Measurements from ENCODE around the gene ACSBG1.

ACSBG1 gene

GRCh38 chr15:78130466-78131294 is 103.7 kb downstream of the ACSBG1 start:
- no peaks in the 10 kb centered on the region for H3K27me3 ChIP-seq (ENCODE audit: control insufficient read depth, insufficient read depth, low read length)
- H3K9me3 ChIP-seq (ENCODE audit: control insufficient read depth, low read depth, low read length): no peaks in the 10 kb centered on the region
- no peaks in the 10 kb centered on the region for H3K4me1 ChIP-seq (ENCODE audit: control insufficient read depth, low read depth, low read length)
- H3K27ac ChIP-seq (ENCODE audit: low read length): no peak overlapping the region
- no peaks in the 10 kb centered on the region for H3K36me3 ChIP-seq (ENCODE audit: control insufficient read depth, low read depth, low read length)
- peak overlapping the region; percentile 48 for H3K4me3 ChIP-seq (ENCODE audit: low read length)
- H3K9ac ChIP-seq (ENCODE audit: low read length): no peak overlapping the region

- Histone ChIP-seq H3K4me1 (ENCODE audit: control insufficient read depth, low read depth, low read length) (no peaks in the 10 kb centered on the region), H3K9ac (ENCODE audit: low read length) (no peak overlapping the region), H3K27ac (ENCODE audit: low read length) (no peak overlapping the region), H3K36me3 (ENCODE audit: control insufficient read depth, low read depth, low read length) (no peaks in the 10 kb centered on the region), H3K4me3 (ENCODE audit: low read length) (no peak overlapping the region), H3K9me3 (ENCODE audit: control insufficient read depth, low read depth, low read length) (no peaks in the 10 kb centered on the region), H3K27me3 (ENCODE audit: control insufficient read depth, insufficient read depth, low read length) (no peaks in the 10 kb centered on the region)
Observed at GRCh38 chr15:78129751-78130287, 104.5 kb downstream of the ACSBG1 start.

GRCh38 chr15:78129077-78129750 is 105.2 kb downstream of the ACSBG1 start:
- Histone ChIP-seq H3K36me3 (ENCODE audit: control insufficient read depth, low read depth, low read length) (no peaks in the 10 kb centered on the region), H3K4me1 (ENCODE audit: control insufficient read depth, low read depth, low read length) (no peaks in the 10 kb centered on the region), H3K9ac (ENCODE audit: low read length) (no peak overlapping the region), H3K9me3 (ENCODE audit: control insufficient read depth, low read depth, low read length) (no peaks in the 10 kb centered on the region), H3K4me3 (ENCODE audit: low read length) (no peak overlapping the region), H3K27ac (ENCODE audit: low read length) (no peak overlapping the region), H3K27me3 (ENCODE audit: control insufficient read depth, insufficient read depth, low read length) (no peaks in the 10 kb centered on the region)

- Histone ChIP-seq H3K4me1 (ENCODE audit: control insufficient read depth, low read depth, low read length) (no peaks in the 10 kb centered on the region), H3K27ac (ENCODE audit: low read length) (no peak overlapping the region), H3K9ac (ENCODE audit: low read length) (no peak overlapping the region), H3K4me3 (ENCODE audit: low read length) (no peak overlapping the region), H3K27me3 (ENCODE audit: control insufficient read depth, insufficient read depth, low read length) (no peaks in the 10 kb centered on the region), H3K9me3 (ENCODE audit: control insufficient read depth, low read depth, low read length) (no peaks in the 10 kb centered on the region), H3K36me3 (ENCODE audit: control insufficient read depth, low read depth, low read length) (no peaks in the 10 kb centered on the region)
Observed at GRCh38 chr15:78127882-78128281, 106.5 kb downstream of the ACSBG1 start.

GRCh38 chr15:78125267-78125666 is 109.1 kb downstream of the ACSBG1 start:
- Histone ChIP-seq H3K4me3 (ENCODE audit: low read length) (no peak overlapping the region), H3K36me3 (ENCODE audit: control insufficient read depth, low read depth, low read length) (no peaks in the 10 kb centered on the region), H3K27me3 (ENCODE audit: control insufficient read depth, insufficient read depth, low read length) (no peaks in the 10 kb centered on the region), H3K27ac (ENCODE audit: low read length) (no peak overlapping the region), H3K9me3 (ENCODE audit: control insufficient read depth, low read depth, low read length) (no peaks in the 10 kb centered on the region), H3K4me1 (ENCODE audit: control insufficient read depth, low read depth, low read length) (peaks cover 9% of the 10 kb centered on the region), H3K9ac (ENCODE audit: low read length) (no peak overlapping the region)

- no peak overlapping the region for H3K27ac ChIP-seq (ENCODE audit: low read length)
Observed at GRCh38 chr15:78120523-78120922, 113.8 kb downstream of the ACSBG1 start.

More at GRCh38 chr15:78120523-78120922, 113.8 kb downstream of the ACSBG1 start:
- Histone ChIP-seq H3K9ac (ENCODE audit: low read length) (no peak overlapping the region), H3K4me1 (ENCODE audit: control insufficient read depth, low read depth, low read length) (peaks cover 13% of the 10 kb centered on the region), H3K4me3 (ENCODE audit: low read length) (no peak overlapping the region), H3K36me3 (ENCODE audit: control insufficient read depth, low read depth, low read length) (no peaks in the 10 kb centered on the region), H3K9me3 (ENCODE audit: control insufficient read depth, low read depth, low read length) (no peaks in the 10 kb centered on the region), H3K27me3 (ENCODE audit: control insufficient read depth, insufficient read depth, low read length) (no peaks in the 10 kb centered on the region)
